Activated CD4-positive, CD25-positive, alpha-beta regulatory T cell treated with anti-CD3 and anti-CD28 coated beads, Interleukin-2, amount 50 U/mL, for 24 hours (primary cell): ENCODE data around the gene GRIK4.
A peak's percentile ranks its signal among the peaks of the same experiment; 100 is the strongest.
"Not testable (repeated sequence)": the region's sequence is repeated elsewhere in the genome, so short reads cannot be mapped to it uniquely, and the experiment has no call there.

Experiments used
- ATAC-seq, 2 donors: fragments of 150-1000 bp; cut with Tn5 transposase; one replicate each; pipeline ENCODE4 v1.10.0; 2021; ENCODE audit warnings: mild to moderate bottlenecking in 1 of 2, moderate library complexity in 1 of 2

GRIK4 gene

DNA sequence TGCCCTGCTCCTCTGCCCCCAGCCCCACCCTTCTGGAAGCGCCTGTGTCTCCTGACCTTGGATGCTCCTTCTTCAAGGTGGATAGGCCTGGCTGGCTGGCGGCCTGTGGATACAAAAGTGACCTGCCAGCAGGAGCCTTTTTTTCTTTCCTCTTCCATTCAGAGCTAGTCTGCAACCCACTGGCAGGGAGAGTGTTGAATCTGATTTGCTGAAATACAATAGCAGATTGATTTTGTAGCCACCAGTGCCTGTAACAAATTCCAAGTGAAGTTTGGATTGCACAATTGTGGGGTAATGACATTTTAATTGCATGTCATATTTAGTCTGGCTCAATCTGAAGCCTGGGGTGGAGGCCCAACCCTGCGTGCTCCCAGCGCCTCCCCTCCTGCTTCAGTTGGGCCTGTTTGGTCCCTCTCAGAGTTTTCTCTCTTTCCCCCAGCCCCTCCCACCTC, 97.2 kb downstream of the GRIK4 start:
- ATAC-seq: no peak

DNA sequence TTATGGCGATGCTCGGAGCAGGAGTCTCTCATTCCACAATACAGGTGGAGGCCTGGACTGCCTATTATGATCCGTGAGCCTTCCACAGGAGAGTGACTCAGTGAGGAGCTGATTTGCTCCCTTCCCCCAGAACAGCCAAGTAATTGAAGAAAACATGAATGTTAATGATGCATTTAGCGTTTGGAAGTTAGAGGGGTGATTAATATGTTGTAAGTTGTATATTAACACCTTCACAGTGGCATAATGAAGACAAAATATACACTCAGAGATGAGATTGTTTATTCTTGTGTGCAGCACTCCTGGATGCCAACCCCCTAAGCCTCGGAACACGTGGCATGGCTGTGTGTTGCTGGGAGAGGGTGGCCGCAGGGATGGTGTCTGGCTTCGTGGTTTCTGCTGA, 98.6 kb downstream of the GRIK4 start:
- no peak for ATAC-seq

DNA sequence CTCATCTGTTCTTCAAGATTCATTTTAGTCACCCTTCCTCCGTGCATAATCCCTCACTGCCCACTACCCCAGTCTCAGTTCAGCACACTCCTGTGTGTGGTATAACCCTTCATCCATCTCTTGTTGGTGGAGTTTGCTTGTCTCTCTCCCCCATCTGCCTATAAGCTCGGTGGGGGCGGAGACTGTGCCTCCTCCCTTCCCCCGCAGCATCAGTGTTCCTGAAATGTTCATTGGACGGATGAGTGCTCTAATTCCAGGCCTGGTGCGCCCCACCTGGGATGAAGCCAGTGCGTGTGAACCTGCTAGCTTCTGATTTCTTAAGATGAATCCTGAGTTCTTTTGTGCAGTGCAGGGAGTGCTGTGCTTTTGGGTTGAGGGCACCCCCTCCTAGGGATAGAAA, 100.0 kb downstream of the GRIK4 start:
- no peak for ATAC-seq

DNA sequence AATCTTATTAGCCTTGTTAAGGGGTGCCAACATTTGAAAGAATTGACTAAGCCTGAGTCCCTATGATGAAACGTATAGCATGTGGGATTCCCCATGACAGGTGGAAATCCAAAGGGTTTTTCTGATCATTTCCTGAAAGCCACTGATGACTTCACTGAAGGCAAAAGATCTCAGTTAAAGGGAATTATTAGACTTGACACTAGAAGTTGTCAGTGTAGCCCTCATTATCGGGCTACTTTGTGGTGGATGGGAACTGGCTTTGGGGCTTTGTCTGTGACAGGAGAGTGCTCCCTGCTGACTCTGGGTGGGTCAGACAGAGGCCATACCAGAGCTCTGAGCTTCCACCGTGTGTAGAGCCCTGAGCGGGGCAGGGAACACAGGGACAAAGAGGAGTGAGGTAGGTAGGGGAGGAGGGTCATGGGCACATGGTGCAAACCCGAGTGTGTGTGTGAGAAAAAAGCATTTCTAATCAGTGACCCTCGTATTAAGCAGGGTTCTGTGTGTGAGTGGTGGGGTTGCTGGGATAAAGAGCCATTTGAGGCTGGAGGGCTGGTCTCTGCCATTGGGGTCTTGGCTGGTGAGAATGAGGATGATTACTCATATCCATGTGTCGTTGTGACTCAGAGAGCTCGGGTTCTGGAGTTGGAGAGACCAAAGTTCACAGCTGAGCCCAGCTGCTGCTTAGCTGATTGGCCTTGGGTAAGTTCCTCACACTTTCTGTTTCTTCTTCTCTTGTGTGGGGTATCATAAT, 101.1 kb downstream of the GRIK4 start:
- peak; percentile 39 to 59 for ATAC-seq

DNA sequence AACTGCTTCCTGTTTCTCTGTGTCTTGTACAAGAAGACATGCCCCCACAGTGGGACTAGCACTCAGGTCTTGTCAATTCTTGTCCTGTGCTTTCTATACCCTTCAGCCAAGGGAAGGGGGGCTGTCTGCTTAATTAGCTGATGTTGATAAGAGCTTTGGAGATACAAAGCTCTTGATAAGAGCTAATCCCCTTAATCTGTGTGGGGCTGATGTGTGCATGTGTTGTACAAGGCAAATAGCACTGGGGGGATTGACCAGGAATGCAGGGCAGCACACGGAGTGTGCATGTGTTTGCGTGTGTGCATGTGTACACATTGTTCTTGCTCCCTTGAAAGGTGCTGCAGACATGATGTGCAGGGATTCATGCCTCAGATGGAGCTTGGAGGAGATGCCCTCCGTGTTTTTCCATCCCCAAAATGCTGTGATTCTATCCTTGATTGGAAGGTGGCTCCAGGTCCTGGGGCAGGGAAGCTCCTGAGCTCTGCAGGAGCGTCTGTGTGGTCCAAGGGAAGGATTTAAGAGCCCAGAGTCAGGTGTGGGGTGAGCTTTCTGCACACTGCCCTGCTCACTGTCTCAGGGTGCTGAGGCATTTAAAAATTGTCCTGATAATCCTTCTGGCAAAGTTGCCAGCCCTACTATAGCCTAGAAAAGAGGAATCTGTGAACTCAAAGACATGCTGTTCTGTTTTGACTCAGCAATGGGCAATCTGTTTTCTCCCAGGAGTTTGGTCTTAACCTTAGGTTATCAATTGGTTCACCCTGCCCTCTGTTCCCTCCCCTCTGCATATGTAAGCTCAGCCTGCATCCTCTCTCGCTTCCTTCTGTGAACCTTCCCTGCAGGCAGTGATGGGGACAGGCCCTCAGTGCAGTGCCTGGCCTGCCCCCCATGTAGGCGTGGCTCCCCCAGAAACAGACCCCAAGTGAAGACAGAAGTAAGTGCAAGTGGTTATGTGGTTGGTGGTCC, 102.0 kb downstream of the GRIK4 start:
- ATAC-seq: no peak

DNA sequence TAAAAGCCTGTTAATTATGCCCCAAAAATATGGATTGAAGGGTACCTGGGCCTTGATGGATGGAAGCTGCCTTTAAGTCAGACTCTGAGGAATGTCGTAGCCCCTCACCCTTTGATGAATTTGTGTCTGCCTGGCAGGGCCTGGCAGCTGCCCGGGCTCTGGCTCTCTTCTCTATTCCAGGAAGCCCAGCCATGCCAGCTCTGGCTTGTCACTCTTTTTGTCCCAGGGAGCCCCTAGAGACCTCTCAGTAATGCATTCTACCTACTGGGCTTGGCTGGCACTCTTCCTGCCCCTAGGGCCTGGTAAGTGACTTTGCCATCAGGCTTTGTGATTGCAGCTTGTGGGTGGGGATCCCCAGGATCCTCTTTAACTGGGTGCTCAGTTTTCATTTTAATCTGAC, 103.8 kb downstream of the GRIK4 start:
- ATAC-seq: no peak

DNA sequence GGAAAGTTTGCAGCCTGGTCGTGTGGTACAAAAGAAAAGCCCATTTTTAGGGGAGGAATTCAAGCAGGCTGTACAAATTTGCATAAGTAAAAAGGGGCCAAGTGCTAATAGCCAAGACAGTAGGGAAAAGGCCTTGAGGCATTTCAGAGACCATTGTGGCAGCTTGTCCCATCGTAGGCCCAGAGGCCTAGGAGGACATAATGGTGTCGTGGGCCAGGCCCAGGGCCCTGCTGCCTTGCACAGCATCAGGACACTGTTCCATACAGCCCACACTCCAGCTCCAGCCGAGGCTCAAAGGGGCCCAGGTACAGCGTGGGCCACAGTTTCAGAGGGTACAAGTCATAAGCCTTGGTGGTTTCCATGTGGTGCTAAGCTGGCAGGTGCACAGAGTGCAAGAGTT, 106.9 kb downstream of the GRIK4 start:
- no peak for ATAC-seq

DNA sequence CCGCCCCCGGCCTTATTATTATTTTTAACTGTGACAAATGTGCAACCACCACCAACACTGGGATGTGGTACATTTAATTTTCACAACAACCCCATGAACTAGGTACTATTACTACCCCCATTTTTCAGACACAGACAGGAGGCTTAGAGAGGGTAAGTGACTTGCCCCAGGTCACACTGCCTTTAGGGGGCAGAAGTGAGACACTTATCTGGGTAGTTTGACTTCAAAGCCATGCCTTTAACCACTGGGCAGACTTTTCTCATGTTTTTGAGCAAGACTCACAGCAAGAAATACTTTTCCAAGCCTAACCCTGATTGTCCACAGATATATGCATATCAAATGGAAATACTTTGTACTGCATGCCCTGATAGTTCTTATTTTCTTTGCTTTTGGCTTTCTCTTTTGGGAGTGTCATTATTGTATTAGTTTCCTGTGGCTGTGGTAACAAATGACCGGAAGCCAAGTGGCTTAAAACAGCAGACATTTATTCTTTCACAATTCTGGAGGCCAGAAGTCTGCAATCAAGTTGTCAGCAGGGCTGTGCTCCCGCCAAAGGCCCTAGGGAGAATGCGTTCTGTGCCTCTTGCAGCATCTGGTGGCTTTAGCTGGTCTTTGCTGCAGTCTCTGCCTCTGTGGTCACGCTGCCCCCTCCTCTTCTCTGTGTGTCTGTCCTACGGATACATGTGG, 110.8 kb downstream of the GRIK4 start:
- ATAC-seq: no peak

DNA sequence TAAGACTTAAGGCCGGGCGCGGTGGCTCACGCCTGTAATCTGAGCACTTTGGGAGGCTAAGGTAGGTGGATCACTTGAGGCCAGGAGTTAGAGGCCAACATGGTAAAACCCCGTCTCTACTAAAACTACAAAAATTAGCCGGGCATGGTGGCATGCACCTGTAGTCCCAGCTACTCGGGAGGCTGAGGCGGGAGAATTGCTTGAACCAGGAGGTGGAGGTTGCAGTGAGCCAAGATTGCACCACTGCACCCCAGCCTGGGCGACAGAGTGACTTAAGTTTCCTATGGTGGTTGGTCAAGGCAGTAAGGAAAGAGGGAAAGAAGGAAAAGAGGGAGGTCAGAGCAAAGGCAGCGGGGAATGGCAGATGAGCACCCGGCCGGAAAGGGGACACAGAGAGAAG, 113.4 kb downstream of the GRIK4 start:
- not testable (repeated sequence) for ATAC-seq

DNA sequence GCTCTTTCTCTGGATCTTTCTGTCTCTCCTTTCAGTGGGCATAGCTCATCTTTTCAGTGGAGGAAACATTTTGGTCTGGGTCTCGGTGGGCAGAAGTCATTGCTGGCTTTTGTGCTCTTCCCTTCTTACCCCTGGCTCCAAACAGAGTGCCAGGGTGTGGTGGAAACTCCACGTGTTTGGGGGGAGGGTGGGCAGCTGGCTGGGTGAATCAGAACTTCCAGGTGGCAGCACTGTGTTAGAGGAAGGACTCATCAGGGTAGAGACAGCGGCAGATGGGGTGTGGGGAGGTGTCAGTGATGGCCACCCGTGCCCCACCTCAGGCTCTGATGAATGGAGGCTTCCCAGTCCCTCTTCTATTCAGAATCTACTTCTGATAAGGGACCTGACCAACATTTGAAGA, 114.0 kb downstream of the GRIK4 start:
- ATAC-seq: no peak

DNA sequence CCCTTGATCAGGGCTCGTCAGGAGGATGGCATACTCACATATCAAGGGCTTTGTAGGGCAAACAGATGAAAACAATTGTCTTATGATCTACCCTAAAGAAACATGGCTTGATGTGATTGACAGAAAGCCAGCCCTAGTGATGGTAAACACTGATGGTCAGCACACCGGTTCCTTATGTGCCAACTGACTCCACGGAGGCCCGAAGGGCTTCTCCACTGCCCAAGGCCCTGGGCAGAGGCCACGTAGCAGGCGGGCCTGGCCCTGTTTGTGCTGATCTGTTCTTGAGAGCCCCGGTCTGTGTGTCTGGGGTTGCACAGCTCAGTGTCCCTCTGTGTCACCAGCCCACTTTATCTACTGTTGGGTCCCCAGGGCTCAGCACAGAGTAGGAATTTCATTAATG, 115.2 kb downstream of the GRIK4 start:
- no peak for ATAC-seq

DNA sequence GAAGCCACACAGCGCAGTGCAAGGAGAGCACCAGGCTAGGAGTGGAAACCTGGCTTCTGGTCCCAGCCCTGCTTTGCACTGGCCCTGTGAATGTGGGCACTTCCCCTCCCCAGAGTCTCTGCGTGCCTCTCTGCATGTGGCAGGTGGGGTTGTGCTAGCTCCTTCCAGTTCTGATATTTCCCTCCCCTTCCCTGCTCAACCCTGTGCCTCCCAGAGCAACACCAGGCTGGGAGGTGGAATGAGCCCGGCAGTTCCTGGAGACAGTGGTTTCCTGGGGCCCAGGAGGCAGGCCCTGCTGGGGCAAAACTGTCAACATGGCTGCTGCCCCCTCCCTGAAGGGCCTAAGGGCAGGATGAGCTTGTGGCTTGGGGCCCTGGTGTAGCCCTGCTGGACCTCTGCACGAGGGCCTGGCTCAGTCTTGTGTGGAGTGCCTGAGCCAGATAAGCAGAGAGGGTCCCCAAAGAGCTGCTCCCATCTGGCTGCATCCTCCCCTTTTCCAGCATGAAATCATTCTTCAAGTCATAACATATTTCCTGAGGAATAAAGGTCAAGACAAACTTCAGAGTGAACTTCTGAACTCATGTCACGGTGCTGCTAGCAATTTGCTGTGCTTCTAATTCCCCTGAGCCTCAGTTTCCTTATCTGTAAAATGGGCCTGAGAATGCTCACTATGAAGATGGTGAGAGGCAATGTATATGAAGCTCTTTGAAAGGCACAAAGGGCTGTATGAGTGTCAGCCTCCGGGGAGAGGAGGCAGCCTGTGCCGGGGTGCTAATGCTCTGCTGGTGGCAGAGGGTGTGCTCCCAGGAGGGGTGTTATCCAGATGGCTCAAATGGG, 116.0 kb downstream of the GRIK4 start:
- no peak for ATAC-seq

DNA sequence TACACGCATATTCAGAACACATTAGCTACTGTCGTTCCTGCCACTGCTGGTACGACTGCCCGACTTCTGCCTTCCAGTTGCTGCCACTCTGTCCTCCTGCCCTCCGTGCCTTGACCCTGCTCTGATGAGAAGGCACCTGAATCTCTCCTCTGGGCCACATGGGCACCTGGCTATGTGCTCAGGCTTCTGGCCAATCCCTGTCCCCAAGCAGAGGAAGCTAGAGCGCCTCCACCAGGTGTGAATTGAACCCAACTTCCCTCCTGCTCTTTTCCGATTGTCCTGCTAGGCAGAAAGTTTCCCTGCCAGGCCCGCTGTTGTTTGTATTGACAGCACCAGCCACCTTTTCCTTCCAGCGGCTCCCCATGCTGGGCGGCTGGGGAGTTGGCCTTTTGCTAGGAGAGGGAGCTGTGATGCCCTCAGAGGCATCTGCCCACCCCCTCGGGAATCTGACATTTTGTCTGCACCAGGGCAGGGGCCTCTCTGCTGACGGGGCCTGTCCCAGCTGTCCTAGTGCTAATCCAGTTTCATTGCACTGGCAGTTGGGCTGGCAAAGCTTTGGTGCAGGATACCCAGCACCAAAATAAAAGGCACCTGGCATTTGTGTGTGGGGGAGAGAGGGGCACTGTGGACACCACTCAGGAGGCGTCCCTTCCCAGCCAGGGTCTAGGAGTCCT, 118.0 kb downstream of the GRIK4 start:
- ATAC-seq: no peak

DNA sequence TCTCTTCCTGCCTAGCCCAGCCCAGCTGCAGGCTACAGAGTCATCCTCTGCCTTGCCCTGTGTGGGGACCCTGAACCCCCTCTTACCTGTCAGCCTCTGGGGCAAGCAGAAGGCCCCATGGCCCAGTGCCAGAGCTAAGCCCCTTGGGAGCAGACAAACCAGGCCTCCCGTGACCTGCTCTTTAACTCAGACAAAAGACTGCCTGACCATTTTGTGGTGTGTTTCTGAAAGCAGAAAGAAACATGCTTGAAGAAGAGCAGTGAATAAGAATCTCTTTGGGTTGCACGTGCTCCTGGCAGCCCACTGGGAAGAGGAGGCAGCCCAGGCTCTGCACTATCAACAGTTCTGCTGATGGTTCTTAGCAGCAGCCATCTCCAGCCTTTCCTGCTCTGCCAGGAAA, 118.6 kb downstream of the GRIK4 start:
- no peak for ATAC-seq

DNA sequence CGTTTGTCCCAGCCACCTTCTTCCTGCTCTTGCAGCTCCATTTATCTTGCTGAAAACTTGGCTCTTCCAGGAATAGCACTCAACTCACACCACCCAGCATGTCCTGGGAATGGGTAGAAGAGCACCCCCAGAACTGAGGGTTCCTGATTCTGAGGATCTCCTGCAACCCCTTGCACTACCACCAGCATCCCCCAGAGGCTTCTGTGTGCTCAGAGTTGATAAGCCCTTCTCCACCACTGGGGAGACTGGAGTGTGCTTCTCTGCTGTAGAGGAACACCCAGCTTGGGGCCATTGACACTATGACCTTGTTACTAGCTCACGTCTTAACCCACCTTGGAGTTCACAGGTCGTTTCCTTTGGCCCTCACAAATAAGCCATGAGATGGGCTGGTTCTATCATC, 121.0 kb downstream of the GRIK4 start:
- no peak for ATAC-seq

DNA sequence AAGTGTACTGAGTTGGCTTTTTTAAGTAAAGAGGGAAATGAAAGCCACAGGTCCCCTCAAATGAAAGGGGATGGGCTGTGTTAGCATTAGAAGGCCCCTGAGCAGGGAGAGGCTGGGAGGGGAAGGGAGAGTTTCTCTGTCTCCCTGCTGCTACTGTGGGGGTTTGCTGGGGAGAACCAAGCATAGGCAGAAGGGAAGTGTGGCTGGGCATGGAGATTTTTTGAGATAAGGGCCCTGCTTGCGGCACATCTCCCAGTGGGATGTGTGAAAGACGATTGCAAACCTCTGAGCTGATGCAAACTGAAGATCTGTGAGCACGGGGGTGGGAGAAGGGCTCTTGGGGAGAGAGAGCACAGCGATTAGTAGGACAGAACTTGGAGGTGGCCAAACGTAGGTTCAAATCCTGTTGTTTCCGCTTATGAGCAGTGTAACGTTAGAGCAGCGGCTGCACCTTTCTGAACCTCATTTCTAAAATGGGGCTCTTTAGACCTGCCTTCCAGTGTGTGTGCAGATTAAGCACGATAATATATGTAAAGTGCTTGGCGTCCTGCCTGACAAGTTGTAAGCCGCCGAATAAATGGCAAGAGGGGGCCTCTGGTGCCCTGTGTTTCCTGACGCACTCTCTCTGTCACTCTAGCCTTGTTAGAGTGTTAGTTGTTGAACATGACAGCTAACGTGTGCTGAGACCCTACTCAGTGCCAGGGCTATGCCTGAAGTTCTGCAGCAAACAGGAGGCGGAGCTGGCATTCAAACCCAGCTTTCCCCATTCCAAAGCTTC, 122.3 kb downstream of the GRIK4 start:
- no peak for ATAC-seq

DNA sequence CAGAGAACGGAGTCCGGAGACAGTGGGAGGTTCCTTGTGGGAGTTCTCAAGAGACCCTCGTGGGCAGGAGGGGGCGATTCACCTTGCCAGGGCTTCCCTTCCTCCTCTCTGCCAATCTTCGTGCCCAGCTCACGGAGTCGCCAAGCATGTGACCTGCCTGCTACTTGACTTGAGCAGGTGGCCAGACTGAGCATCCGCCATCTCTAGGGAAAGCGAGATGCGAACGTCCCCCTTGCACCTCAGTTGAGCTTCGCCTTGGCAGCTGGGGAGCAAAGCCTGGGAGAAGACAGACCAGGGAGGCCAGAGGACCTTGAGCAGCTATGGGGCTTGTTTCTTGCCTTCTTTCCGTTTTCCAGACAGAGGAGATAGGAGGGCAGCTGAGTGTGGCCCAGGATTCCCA, 123.2 kb downstream of the GRIK4 start:
- no peak for ATAC-seq

DNA sequence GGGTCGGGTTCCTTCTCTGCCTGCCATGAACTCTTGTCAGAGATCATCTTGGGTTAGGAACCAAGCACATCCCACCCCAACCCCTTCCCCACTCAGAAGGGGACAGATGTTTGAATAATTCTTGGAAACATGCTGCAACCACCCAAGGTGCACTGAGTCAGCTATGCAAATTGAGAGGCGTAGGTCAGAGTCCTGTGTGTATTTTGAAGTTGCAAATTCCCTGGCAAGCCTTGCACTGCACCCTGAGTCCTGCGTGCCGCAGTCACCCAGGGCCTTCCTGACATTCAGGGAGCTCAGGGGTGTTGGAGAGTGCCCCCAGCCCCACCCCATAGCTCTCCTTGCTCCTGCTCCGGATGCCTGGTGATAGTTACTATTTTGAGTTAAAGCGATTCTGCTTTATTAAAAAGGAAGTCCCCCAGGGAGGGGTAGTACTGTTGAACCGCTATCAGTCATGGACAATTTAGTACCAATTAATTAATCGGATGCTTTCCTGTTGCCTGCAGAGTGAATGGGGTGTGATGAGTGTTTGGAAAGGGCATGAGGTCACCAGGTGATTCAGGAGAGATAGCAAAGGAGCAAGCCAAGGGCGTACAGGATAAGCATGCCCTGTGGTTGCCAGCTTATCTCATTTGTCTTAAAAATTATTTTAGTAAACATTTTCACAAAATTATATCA, 123.7 kb downstream of the GRIK4 start:
- peak in 1 of 2 donors; percentile 36 for ATAC-seq

DNA sequence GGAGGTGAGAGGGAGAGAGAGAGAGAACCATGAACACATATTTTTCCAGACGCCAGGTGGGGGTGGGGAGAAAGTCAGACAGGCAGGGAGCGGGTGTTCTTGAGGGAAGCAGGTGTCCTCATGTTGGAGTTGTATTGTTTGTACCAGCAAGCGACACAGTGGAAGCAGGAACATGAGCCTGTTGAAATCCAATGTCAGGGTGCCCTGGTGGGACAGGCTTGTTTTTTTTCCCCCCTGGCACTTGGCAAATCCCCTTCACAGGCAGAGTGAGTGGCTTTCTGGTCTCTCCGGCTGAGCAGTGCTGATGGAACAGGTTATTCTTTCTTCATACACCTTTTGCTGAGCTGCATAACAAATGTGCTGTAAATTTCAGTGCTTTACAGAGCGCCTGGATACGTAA, 125.6 kb downstream of the GRIK4 start:
- no peak for ATAC-seq

DNA sequence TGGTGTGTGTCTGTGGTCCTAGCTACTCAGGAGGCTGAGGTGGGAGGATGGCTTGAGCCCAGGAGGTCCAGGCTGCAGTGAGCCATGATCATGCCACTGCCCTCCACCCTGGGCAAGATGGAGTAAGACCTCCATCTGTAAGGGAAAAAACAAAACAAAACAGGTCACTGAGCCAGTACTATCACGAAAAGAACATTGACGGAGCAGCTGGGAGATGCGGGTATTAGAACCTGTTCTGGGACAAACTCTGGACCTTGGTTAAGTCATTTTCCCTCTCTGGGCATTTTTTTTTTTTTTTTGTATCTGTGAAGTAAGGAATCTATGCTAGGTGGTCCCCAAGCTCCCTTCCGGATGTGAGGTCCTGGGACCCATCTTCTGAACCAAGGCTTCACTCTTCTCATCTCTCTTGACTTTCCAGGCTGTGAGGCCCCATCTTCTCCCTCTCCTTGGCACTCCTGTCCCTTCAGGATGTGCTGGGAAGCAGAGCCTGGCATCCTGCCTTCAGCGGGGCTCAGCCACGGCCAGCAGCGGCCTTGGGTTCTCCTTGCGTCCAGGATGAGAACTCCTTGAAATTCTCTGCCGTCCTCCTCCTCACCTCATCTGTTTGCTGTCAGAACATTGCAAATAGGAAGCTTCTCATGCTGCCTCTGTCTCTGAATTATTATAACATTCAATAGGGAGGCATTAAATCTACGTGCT, 130.8 kb downstream of the GRIK4 start:
- no peak for ATAC-seq
